H1 (cell line): ENCODE measurements around the gene SLC35B2. TPM values are rescaled to one million over a fixed set of nuclear protein-coding genes. Genes with fewer than 3 reads are reported as not detected.

Experiments
- CBX8 ChIP-seq: fragments of 300-800, 300-1000 bp; sonication (generic); IDR thresholded peaks from 2 replicates; pipeline ENCODE4 v1.7.1; 2016; ENCODE audit warnings: low read depth, low read length, borderline replicate concordance
- CEBPB ChIP-seq: IDR thresholded peaks from 2 replicates; pipeline ENCODE4 v1.6.1; 2012; ENCODE audit warnings: low read depth, low read length
- CHD2 ChIP-seq: IDR thresholded peaks from 2 replicates; pipeline ENCODE4 v1.6.1; 2012; ENCODE audit warnings: low read length, improper control_type of control experiment
- CREB1 ChIP-seq: IDR thresholded peaks from 2 replicates; pipeline ENCODE4 v1.6.1; 2012; ENCODE audit warnings: inconsistent platforms
- EP300 ChIP-seq, 2 experiments: IDR thresholded peaks; 1 replicate in 1 of 2; 2 replicates in 1 of 2; pipeline ENCODE4 v1.6.1; 2011 to 2012; ENCODE audit warnings: low read depth in 2 of 2, low read length in 2 of 2, mild to moderate bottlenecking in 2 of 2, borderline replicate concordance in 1 of 2, inconsistent platforms in 1 of 2, moderate library complexity in 1 of 2
- HDAC2 ChIP-seq, 2 experiments: fragments of 300-600 bp in 1 of 2; sonication (generic) in 1 of 2; IDR thresholded peaks; 2 replicates each; pipeline ENCODE4 v1.6.1; 2011 to 2012; ENCODE audit warnings: low read depth in 2 of 2, low read length in 2 of 2, mild to moderate bottlenecking in 2 of 2, moderate library complexity in 2 of 2, borderline replicate concordance in 1 of 2, inconsistent platforms in 1 of 2
- JUN ChIP-seq: IDR thresholded peaks from 2 replicates; pipeline ENCODE4 v1.6.1; 2011; ENCODE audit warnings: low read depth, mild to moderate bottlenecking, improper control_type of control experiment, low read length
- JUND ChIP-seq: IDR thresholded peaks from 2 replicates; pipeline ENCODE4 v1.6.1; 2011; ENCODE audit warnings: mild to moderate bottlenecking, improper control_type of control experiment, low read length
- KDM4A ChIP-seq: IDR thresholded peaks from one replicate; pipeline ENCODE4 v1.7.1; 2012; ENCODE audit warnings: low read depth, mild to moderate bottlenecking, moderate library complexity, low read length, inconsistent platforms; ENCODE audit not compliant: severe bottlenecking
- PHF8 ChIP-seq: fragments of 200-600 bp; sonication (generic); conservative IDR thresholded peaks from 2 replicates; pipeline ENCODE4 v1.7.1; 2012; ENCODE audit warnings: low read depth, mild to moderate bottlenecking, inconsistent platforms, low read length, moderate library complexity
- POLR2A ChIP-seq, 2 experiments: IDR thresholded peaks; 1 replicate in 1 of 2; 2 replicates in 1 of 2; pipeline ENCODE4 v1.6.1; 2011; ENCODE audit warnings: low read depth in 2 of 2, low read length in 2 of 2, mild to moderate bottlenecking in 2 of 2; ENCODE audit errors: control extremely low read depth in 1 of 2
- POLR2AphosphoS5 ChIP-seq: IDR thresholded peaks from 2 replicates; pipeline ENCODE4 v1.6.1; 2011; ENCODE audit warnings: low read depth, low read length
- POU5F1 ChIP-seq: IDR thresholded peaks from 2 replicates; pipeline ENCODE4 v1.6.1; 2011; ENCODE audit warnings: low read depth, mild to moderate bottlenecking, low read length, moderate library complexity
- RAD21 ChIP-seq, 2 experiments: IDR thresholded peaks in 1 of 2; conservative IDR thresholded peaks in 1 of 2; 2 replicates each; pipeline ENCODE4 v1.6.1; 2011; ENCODE audit warnings: low read depth in 2 of 2, low read length in 2 of 2, improper control_type of control experiment in 1 of 2, inconsistent platforms in 1 of 2, mild to moderate bottlenecking in 1 of 2, moderate library complexity in 1 of 2
- RFX5 ChIP-seq: IDR thresholded peaks from 2 replicates; pipeline ENCODE4 v1.6.1; 2011; ENCODE audit warnings: low read depth, low read length, improper control_type of control experiment, borderline replicate concordance
- SIN3A ChIP-seq, 2 experiments: IDR thresholded peaks in 1 of 2; conservative IDR thresholded peaks in 1 of 2; 2 replicates each; pipeline ENCODE4 v1.6.1; 2011 to 2012; ENCODE audit warnings: low read length in 2 of 2, improper control_type of control experiment in 1 of 2, low read depth in 1 of 2, mild to moderate bottlenecking in 1 of 2
- polyA plus RNA-seq, 7 experiments: library from polyadenylated mRNA; depleted of rRNA in 3 of 7; stranded (reverse) in 5 of 7; unstranded in 2 of 7; fragments of >200 nt in 5 of 7; fragments of 200-250 nt in 2 of 7; gene quantifications; 1 replicate in 5 of 7; 2 replicates in 1 of 7; 4 replicates in 1 of 7; pipeline versions ENCODE4 v1.2.1 to v1.2.3, GENCODE V29; 2011 to 2013; ENCODE audit warnings: missing spikeins in 2 of 7, mixed read lengths in 2 of 7
- total RNA-seq: library from RNA; stranded (reverse); fragmentation: NEBNext Ultra II Directional; extraction: Animal tissue kit (Norgen Biotek cat#: 25700); gene quantifications from 2 replicates; pipeline ENCODE4 v1.2.1, GENCODE V29; 2021
- TF ChIP-seq, protein P1 (sequence below): IDR thresholded peaks from 2 replicates; pipeline ENCODE4 v1.6.1; 2012; ENCODE audit warnings: low read length, inconsistent platforms
- TF ChIP-seq, protein P2 (sequence below), 3 experiments: IDR thresholded peaks; 1 replicate in 2 of 3; 2 replicates in 1 of 3; pipeline versions ENCODE4 v1.5.1 to v1.6.1; 2011; ENCODE audit warnings: low read length in 3 of 3, mild to moderate bottlenecking in 3 of 3, inconsistent platforms in 2 of 3, low read depth in 1 of 3, moderate library complexity in 1 of 3; ENCODE audit not compliant: insufficient read depth in 1 of 3; ENCODE audit errors: control extremely low read depth in 1 of 3

The SLC35B2 gene
- total and polyA plus RNA-seq, 2 of the 8 experiments (the other 6 are each of a cell fraction or from before 2014, with no cell fraction given): 29.5 to 65.0 TPM

DNA sequence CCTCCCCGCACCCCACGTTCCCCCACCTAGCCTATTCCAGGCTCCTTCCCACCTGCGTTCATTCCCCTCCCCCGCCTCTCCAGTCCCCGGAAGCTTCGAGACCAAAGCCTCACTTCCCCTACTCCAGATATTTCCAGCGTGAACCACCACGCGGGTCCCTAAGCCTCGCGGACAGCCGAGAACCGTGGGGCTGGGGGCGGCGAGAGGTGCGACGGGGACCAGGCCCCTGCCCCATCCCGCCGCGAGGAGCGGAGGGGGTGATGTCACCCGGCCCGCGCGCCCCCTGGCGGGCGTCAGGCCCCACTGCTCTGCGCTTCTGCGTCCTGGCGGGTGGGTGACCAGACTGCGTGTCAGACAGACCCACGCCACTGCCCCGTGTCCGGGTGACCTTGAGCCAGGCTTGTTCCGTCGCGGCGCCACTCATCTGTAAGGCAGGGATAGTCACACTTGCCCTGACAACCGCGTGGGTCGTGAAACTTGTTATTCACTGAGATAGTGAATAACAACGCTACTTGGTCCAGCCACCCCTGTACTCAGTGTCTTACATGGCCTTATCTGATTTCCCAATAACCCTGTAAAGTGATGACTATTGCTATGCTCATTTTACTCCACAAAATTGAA lies 19.4 kb downstream of the SLC35B2 start (continued):
- TF ChIP-seq, protein P1, sequence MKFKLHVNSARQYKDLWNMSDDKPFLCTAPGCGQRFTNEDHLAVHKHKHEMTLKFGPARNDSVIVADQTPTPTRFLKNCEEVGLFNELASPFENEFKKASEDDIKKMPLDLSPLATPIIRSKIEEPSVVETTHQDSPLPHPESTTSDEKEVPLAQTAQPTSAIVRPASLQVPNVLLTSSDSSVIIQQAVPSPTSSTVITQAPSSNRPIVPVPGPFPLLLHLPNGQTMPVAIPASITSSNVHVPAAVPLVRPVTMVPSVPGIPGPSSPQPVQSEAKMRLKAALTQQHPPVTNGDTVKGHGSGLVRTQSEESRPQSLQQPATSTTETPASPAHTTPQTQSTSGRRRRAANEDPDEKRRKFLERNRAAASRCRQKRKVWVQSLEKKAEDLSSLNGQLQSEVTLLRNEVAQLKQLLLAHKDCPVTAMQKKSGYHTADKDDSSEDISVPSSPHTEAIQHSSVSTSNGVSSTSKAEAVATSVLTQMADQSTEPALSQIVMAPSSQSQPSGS: peak; percentile 99
- TF ChIP-seq CHD2 (0 out of 2 replicates have a peak, but pooled peaks have one; percentile 50), CEBPB (no peak), HDAC2 (IDR thresholded peaks at IDR 0.05; ENCODE audit: borderline replicate concordance in 1 of 2, low read depth in 2 of 2, low read length in 2 of 2) (peak in 1 of 2 experiments; percentile 75; a peak in 1 of 4 replicates), CREB1 (peak; percentile 84), JUN (peak; percentile 82), EP300 (IDR thresholded peaks at IDR 0.05; ENCODE audit: borderline replicate concordance in 1 of 2, low read depth in 2 of 2, low read length in 2 of 2) (peak in 1 of 2 experiments; percentile 33; a peak in 1 of 3 replicates), POLR2A (IDR thresholded peaks at IDR 0.05; ENCODE audit: control extremely low read depth in 1 of 2, low read depth in 2 of 2, low read length in 2 of 2) (peak in 1 of 2 experiments; percentile 68; a peak in 2 of 3 replicates), KDM4A (peak; percentile 34), PHF8 (0 out of 2 replicates have a peak, but pooled peaks have one; percentile 21), JUND (peak; percentile 97), CBX8 (no peak), RFX5 (no peak), POLR2AphosphoS5 (peak; percentile 65), RAD21 (IDR thresholded peaks at IDR 0.05 in 1 of 2, conservative IDR thresholded peaks at IDR 0.05 in 1 of 2; ENCODE audit: low read depth in 2 of 2, low read length in 2 of 2) (peak; percentile 47 to 59; a peak in 3 of 4 replicates), SIN3A (conservative IDR thresholded peaks at IDR 0.05 in 1 of 2, IDR thresholded peaks at IDR 0.05 in 1 of 2; ENCODE audit: low read depth in 1 of 2, low read length in 2 of 2) (peak in 1 of 2 experiments; percentile 48; a peak in 1 of 4 replicates), POU5F1 (no peak)
- TF ChIP-seq, protein P2, sequence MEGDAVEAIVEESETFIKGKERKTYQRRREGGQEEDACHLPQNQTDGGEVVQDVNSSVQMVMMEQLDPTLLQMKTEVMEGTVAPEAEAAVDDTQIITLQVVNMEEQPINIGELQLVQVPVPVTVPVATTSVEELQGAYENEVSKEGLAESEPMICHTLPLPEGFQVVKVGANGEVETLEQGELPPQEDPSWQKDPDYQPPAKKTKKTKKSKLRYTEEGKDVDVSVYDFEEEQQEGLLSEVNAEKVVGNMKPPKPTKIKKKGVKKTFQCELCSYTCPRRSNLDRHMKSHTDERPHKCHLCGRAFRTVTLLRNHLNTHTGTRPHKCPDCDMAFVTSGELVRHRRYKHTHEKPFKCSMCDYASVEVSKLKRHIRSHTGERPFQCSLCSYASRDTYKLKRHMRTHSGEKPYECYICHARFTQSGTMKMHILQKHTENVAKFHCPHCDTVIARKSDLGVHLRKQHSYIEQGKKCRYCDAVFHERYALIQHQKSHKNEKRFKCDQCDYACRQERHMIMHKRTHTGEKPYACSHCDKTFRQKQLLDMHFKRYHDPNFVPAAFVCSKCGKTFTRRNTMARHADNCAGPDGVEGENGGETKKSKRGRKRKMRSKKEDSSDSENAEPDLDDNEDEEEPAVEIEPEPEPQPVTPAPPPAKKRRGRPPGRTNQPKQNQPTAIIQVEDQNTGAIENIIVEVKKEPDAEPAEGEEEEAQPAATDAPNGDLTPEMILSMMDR (IDR thresholded peaks at IDR 0.05; ENCODE audit: control extremely low read depth in 1 of 3, insufficient read depth in 1 of 3, low read depth in 1 of 3, low read length in 3 of 3): peak in 2 of 3 experiments; percentile 88 to 93; a peak in 3 of 4 replicates
